Measurements from ENCODE around the gene FADS3.

Gene FADS3

GRCh38 chr11:61854966-61855714, 36.2 kb downstream of the FADS3 start:
- no peak for DNase-seq

- no peak for DNase-seq
Measured at GRCh38 chr11:61854206-61854895, 37.0 kb downstream of the FADS3 start.

GRCh38 chr11:61853698-61854169, 37.6 kb downstream of the FADS3 start:
- no peak for DNase-seq

GRCh38 chr11:61851900-61852295, 39.4 kb downstream of the FADS3 start:
- no peak for DNase-seq

GRCh38 chr11:61851113-61851899, 40.0 kb downstream of the FADS3 start:
- DNase-seq, result no peak

GRCh38 chr11:61850687-61851086, 40.7 kb downstream of the FADS3 start:
- no peak for DNase-seq

- no peak for DNase-seq
Measured at GRCh38 chr11:61848631-61849030, 42.7 kb downstream of the FADS3 start.

- DNase-seq, result no peak
Measured at GRCh38 chr11:61847914-61848581, 43.3 kb downstream of the FADS3 start.

GRCh38 chr11:61846362-61847020, 44.9 kb downstream of the FADS3 start:
- DNase-seq, result no peak

GRCh38 chr11:61844909-61845565, 46.3 kb downstream of the FADS3 start:
- DNase-seq, result no peak

- DNase-seq, result no peak
Measured at GRCh38 chr11:61842528-61842820, 48.9 kb downstream of the FADS3 start.

- DNase-seq, result no peak
Measured at GRCh38 chr11:61841636-61842527, 49.5 kb downstream of the FADS3 start.

- no peak for DNase-seq
Measured at GRCh38 chr11:61840371-61840770, 51.0 kb downstream of the FADS3 start.

- no peak for DNase-seq
Measured at GRCh38 chr11:61839742-61840141, 51.6 kb downstream of the FADS3 start.

- DNase-seq, result no peak
Measured at GRCh38 chr11:61838921-61839320, 52.4 kb downstream of the FADS3 start.

- DNase-seq, result no peak
Measured at GRCh38 chr11:61838501-61838900, 52.8 kb downstream of the FADS3 start.

- DNase-seq, result no peak
Measured at GRCh38 chr11:61837411-61838005, 53.8 kb downstream of the FADS3 start.

GRCh38 chr11:61836193-61836592, 55.2 kb downstream of the FADS3 start:
- no peak for DNase-seq

- DNase-seq, result no peak
Measured at GRCh38 chr11:61834278-61835048, 56.9 kb downstream of the FADS3 start.

GRCh38 chr11:61833926-61834277, 57.4 kb downstream of the FADS3 start:
- no peak for DNase-seq
